Choroid plexus epithelial cell (primary cell): Measurements from ENCODE around the gene DNAH14.
A peak's percentile ranks its signal among the peaks of the same experiment; 100 is the strongest.

ENCODE experiments used
- DNase-seq: peaks from one replicate; pipeline ENCODE4 v3.0.0-alpha.2; 2010; ENCODE audit warnings: low read depth
- H3K4me3 ChIP-seq: 2 replicates; pipeline ENCODE4 v1.5.1; 2011; ENCODE audit warnings: low read depth, mild to moderate bottlenecking, control low read depth, low read length, moderate library complexity
- TF ChIP-seq, protein P1 (sequence below): conservative IDR thresholded peaks from 2 replicates; pipeline ENCODE4 v1.5.1; 2011; ENCODE audit warnings: low read depth, mild to moderate bottlenecking, control low read depth, inconsistent platforms, low read length, moderate library complexity

Gene DNAH14

DNA sequence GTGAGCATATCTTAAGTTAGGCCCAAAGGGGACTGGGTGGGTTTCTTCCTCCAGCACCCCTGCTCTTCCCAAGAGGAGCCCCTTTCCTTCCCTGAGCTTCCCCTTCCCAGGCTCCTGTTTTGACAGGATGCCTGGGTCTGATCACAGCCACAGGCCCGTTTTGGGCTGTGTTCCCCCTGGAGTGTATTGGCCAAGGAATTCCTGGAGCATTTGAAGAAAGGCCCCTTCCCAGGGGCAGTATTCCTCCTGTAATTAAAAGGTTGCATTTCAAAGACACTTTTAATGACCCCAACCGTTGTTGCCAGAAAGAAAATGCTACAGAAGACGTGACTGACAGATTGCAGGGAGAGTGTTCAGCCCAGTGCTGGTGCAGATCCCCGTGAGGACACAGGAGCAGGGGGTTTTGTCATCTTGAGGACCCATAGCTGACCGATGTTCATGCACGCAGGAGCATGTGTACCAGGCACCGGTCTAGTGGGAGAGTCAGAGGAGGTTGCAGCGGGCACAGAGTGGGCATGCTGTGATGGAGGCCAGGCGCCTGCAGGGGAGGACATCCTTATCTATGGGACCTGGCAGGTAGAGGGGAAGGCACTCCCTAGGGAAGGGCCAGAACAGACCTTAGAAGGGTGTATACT lies 517.6 kb downstream of the DNAH14 start:
- TF ChIP-seq, protein P1, sequence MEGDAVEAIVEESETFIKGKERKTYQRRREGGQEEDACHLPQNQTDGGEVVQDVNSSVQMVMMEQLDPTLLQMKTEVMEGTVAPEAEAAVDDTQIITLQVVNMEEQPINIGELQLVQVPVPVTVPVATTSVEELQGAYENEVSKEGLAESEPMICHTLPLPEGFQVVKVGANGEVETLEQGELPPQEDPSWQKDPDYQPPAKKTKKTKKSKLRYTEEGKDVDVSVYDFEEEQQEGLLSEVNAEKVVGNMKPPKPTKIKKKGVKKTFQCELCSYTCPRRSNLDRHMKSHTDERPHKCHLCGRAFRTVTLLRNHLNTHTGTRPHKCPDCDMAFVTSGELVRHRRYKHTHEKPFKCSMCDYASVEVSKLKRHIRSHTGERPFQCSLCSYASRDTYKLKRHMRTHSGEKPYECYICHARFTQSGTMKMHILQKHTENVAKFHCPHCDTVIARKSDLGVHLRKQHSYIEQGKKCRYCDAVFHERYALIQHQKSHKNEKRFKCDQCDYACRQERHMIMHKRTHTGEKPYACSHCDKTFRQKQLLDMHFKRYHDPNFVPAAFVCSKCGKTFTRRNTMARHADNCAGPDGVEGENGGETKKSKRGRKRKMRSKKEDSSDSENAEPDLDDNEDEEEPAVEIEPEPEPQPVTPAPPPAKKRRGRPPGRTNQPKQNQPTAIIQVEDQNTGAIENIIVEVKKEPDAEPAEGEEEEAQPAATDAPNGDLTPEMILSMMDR, result no peak
- no peak overlapping the region for H3K4me3 ChIP-seq
- no peak for DNase-seq

DNA sequence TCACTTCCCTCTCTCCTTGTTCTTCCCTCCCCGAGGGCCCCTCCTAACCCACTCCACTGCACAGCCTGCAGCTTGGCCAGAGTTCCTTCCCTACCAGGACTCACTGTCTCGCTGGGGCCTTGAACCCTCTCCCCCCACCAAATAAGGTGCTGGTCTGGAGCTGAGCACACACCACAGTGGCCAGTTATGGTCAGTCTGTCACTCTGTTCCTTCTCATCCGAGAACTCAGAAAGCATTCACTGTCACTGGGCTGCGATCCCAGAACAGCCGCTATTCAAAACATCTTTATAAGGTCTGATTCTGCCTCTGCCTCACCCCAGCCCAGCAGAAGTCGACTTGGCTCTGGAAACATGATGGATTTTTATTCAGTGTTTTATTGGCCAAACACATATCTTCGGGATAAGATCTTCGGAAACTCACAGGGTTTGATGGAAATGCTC lies 518.2 kb downstream of the DNAH14 start:
- TF ChIP-seq, protein P1, result no peak
- H3K4me3 ChIP-seq, result no peak overlapping the region
- DNase-seq, result peak; percentile 47

DNA sequence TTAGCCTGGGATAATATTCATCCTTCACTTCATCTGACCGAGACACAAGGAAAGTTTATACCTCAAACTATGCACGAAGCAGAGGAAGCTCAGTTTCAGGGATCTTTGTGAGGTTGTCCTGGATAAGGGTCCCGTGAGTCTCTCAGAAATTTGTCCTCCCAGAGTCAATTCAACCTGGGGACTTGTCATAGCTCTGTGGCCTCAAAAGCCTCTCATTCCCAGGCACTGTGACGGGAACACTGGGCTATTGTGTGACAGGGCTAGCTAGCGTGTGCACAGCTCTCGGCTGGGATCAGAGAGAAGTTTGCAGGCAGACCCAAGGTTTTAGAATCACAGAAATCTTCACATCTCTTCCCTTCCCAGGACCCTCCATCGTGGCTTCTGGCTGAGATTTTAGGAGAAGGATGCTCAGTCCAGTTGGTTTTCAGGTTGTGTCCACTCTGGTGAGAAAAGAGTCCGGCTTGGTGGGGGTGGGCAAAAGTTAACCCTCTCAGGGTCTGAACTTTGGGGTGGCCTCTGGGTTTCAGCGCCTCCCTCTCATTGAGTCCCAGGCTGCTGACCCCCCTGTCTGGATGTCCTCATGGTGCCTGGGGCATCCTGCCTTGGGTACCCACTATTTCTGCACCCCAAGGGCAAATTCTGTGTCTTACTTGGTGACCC lies 518.8 kb downstream of the DNAH14 start:
- TF ChIP-seq, protein P1, result no peak
- no peak for DNase-seq
- H3K4me3 ChIP-seq, result no peak overlapping the region
